ENCODE data around the gene UMOD.

The UMOD gene

DNA sequence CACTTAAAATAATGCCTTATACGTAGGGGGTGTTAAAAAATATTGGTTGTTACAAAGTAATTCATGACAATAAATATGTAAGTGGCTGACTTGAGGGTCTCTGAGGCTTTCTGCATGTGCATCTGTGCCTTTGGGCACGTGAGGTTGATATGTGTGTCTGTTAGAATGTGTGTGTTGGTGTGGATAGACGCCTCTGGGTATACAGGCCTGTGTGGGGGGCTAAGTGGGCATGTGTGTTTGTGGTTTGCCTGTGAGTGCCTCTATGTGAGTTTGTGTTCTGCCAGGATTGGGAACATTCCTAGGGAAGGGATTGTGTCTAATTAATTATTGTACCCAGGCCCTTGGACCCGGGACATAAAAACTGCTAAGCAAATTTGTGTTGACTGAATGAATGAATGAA lies 44.2 kb downstream of the UMOD start:
- H3K27ac ChIP-seq, result no peak overlapping the region
- no peak for TF ChIP-seq CTCF (conservative IDR thresholded peaks at IDR 0.05)
- no peak for TF ChIP-seq ZFX (IDR thresholded peaks at IDR 0.05)

GRCh38 chr16:20307791-20308190 lies 44.7 kb downstream of the UMOD start:
- no peak for TF ChIP-seq ZFX (IDR thresholded peaks at IDR 0.05)
- TF ChIP-seq CTCF (conservative IDR thresholded peaks at IDR 0.05), result no peak
- H3K27ac ChIP-seq, result no peak overlapping the region

GRCh38 chr16:20307240-20307671 lies 45.3 kb downstream of the UMOD start:
- no peak overlapping the region for H3K27ac ChIP-seq
- TF ChIP-seq ZFX (IDR thresholded peaks at IDR 0.05), result no peak

GRCh38 chr16:20306401-20306800 lies 46.1 kb downstream of the UMOD start:
- no peak overlapping the region for H3K27ac ChIP-seq
- TF ChIP-seq ZFX (IDR thresholded peaks at IDR 0.05) (no peak), CTCF (conservative IDR thresholded peaks at IDR 0.05) (no peak)

DNA sequence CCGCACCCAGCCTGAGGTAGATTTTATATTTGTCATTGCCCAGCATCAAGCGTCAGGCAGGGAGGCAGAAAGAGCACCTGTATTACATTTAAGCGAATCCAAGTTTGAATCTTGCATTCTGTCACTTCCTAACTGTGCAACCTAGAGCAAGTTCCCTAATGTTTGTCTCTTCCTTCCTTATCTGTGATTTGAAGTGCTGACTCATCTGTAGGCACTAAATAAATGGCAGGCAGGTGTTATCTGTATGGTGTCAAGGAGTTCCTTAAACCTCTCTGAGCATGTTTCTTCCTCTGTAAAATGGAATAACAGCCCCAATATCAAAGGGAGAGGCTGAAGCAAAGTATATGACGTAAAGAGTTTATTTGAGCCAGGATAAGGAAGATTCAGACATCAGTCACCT lies 49.5 kb downstream of the UMOD start:
- no peak overlapping the region for H3K27ac ChIP-seq
- no peak for TF ChIP-seq ZFX (IDR thresholded peaks at IDR 0.05)
- no peak for TF ChIP-seq CTCF (conservative IDR thresholded peaks at IDR 0.05)

DNA sequence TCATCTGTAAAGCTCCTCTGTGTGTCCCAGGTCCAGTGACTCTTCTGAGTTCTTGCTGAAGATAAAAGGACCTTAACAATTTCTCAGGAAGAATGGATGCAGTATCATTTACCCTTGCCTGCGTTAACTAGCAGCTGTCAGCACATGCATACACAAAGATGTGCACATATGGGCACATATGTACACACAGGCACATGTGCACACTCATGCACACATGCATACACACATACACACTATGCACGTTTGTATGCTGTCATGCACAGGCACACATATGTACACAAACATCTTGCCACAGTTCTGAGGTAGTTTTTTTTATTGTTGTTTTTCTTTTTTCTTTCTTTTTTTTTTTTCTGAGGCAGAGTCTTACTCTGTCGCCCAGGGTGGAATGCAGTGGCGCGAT lies 50.1 kb downstream of the UMOD start:
- no peak overlapping the region for H3K27ac ChIP-seq
- TF ChIP-seq CTCF (conservative IDR thresholded peaks at IDR 0.05), result no peak
- no peak for TF ChIP-seq ZFX (IDR thresholded peaks at IDR 0.05)

DNA sequence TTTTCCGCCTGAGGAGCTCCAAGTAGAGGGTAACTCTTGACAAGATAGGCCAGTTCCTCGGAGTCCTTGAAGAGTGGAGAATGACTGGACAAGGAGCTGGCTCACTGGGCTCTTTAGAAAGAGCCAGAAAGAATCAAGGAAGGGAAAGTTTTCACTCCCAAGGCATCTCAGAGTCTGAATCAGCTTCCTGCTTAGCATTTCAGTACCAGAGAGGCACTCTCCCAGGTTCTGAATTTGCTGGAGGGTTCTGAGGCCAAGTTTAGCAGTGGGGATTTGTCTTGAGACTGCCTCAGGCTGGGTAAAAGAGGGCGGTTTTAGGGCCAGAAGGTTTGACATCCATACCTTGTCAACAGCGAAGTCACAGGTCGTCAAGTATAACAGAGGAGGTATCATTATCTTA lies 50.7 kb downstream of the UMOD start:
- no peak overlapping the region for H3K27ac ChIP-seq
- TF ChIP-seq CTCF (conservative IDR thresholded peaks at IDR 0.05) (no peak), ZFX (IDR thresholded peaks at IDR 0.05) (no peak)

GRCh38 chr16:20300312-20301097 lies 52.0 kb downstream of the UMOD start:
- H3K27ac ChIP-seq, result no peak overlapping the region
- TF ChIP-seq ZFX (IDR thresholded peaks at IDR 0.05) (no peak), CTCF (conservative IDR thresholded peaks at IDR 0.05) (peak; percentile 95)

Measured in C4-2B (cell line).